HuH-7.5 (cell line): ENCODE results near the gene GSC2.

Source experiments
- DNase-seq: peaks from one replicate; pipeline ENCODE4 v3.0.0; 2011; ENCODE audit warnings: low spot score

GSC2 gene

GRCh38 chr22:19152942-19153883, 3.1 kb upstream of the GSC2 start:
- no peak for DNase-seq

GRCh38 chr22:19151329-19152191, 1.5 kb upstream of the GSC2 start:
- DNase-seq = no peak

- DNase-seq = no peak
Observed at GRCh38 chr22:19150482-19151328, 613 bp upstream of the GSC2 start.

GRCh38 chr22:19149047-19149883, 827 bp downstream of the GSC2 start:
- DNase-seq = no peak

- no peak for DNase-seq
Observed at GRCh38 chr22:19148417-19149046, 1.6 kb downstream of the GSC2 start.

- no peak for DNase-seq
Observed at GRCh38 chr22:19147195-19147780, 2.8 kb downstream of the GSC2 start.

GRCh38 chr22:19146215-19146968, 3.7 kb downstream of the GSC2 start:
- no peak for DNase-seq

- DNase-seq = peak; percentile 46
Observed at GRCh38 chr22:19143967-19144400, 6.1 kb downstream of the GSC2 start.

- DNase-seq = no peak
Observed at GRCh38 chr22:19143212-19143611, 6.9 kb downstream of the GSC2 start.

- no peak for DNase-seq
Observed at GRCh38 chr22:19142394-19142793, 7.7 kb downstream of the GSC2 start.

- DNase-seq = no peak
Observed at GRCh38 chr22:19139974-19140373, 10.1 kb downstream of the GSC2 start.

GRCh38 chr22:19139001-19139356, 11.1 kb downstream of the GSC2 start:
- DNase-seq = no peak

GRCh38 chr22:19138217-19139000, 11.7 kb downstream of the GSC2 start:
- no peak for DNase-seq

GRCh38 chr22:19137384-19138216, 12.5 kb downstream of the GSC2 start:
- DNase-seq = no peak

- DNase-seq = no peak
Observed at GRCh38 chr22:19136915-19137314, 13.2 kb downstream of the GSC2 start.

- DNase-seq = no peak
Observed at GRCh38 chr22:19134874-19135273, 15.2 kb downstream of the GSC2 start.

GRCh38 chr22:19134176-19134831, 15.8 kb downstream of the GSC2 start:
- DNase-seq = no peak
